T-helper 22 cell (primary cell): ENCODE data around the gene MAP3K14.

ENCODE experiments used
- DNase-seq: peaks from one replicate; pipeline ENCODE4 v3.0.0-alpha.2; 2020; ENCODE audit warnings: low read depth

MAP3K14 gene

DNA sequence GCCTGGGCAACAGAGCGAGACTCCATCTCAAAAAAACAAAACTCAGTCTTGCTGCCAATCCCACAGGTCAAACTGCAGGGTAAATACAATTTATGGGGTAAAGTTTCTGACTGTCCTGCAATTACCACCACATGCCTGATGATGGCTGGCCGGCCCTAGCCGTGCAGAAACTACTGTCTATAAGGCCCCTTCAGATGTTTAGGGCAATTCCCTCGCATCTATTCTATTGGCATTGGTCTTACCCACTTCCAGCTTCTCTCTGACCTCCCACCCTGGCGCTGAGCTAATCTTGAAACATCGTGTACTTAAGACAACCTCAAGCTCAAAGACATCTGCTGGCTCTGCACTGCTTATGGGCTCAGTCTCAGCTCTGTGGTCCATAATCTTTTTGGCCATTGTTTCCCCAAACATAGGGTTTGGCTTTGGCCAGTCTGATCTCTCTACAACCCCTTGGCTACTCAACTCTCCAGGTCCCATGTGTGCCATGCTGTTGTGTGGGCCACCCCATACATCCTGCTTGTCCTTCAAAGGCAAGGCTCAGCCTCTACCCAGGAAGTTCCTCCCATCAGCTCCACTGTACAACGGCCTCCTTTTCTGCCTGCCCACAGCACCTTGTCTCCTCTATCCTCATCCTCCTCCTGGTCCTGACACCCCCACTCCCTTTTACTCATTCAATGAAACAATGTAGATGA lies 16.6 kb downstream of the MAP3K14 start:
- DNase-seq = no peak

GRCh38 chr17:45299361-45299760 lies 17.5 kb downstream of the MAP3K14 start:
- no peak for DNase-seq

DNA sequence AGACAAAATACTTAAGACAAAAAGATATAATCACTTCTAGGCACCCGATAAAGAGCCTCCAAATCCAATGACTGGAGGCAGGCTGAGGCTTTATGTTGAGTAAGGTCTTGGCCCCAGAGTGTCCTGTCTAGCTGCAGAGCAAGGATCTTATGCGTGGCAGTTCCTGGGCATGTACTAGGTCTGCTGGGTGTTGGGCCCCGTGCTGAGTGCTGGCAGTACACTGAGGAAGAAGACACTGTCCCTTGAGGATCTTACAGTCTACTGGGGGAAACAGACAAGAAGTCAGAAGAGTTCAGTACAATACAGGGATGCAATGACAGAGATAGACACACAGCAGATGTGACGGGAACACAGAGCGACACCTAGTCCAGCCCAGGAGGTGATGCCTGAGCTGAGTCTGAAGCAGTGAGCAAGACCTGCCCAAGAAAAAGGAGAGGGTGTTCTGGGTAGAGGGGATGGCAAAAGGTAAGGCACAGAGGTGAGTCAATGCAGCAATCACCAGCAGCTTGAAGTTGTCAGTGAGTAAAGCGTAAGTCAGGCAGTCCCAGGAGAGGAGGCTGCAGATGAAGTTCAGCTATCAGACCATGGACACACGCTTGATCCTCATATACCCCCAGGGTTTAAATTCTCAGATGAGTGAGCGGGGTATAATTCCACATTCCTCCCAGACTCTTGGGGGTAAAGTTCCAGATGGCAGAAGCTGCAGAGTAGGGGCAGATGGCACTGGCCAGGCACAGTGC lies 18.1 kb downstream of the MAP3K14 start:
- no peak for DNase-seq

- DNase-seq = no peak
Measured at GRCh38 chr17:45296833-45297124, 20.0 kb downstream of the MAP3K14 start.

DNA sequence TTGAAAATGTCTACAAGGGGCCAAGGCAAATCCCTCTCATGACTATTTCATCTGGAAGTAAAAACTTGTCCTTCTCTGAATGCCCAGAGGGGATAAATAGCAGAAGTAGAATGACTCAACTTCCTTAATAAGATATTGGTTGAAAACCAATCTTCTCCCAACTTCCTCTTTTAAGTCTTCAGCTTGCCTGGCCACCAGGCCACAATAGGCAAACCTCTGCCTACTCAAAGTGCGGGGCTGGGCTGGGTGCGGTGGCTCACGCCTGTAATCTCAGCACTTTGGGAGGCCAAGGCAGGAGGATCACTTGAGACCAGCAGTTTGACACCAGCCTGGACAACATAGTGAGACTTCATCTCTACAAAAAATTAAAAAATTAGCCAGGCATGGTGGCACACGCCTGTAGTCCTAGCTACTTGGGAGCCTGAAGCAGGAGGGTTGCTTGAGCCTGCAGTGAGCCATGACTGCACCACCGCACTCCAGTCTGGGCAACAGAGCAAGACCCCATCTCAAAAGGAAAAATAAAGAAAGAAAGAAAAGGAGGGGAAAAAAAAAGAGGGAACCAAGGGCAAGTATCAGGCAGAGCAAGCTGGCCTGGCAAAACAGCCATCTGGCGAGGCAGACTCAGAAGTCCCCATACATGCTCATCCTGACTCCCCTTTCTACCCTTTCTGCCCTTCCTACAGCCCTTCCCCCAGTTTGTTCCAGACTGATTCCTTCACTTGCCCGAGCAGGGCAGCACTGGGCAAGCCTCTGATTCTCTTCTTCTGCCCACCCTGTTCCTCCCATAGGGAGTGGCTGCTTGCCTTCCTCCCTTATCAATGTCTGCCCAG lies 20.6 kb downstream of the MAP3K14 start:
- no peak for DNase-seq

GRCh38 chr17:45294506-45294905 lies 22.3 kb downstream of the MAP3K14 start:
- no peak for DNase-seq

- no peak for DNase-seq
Measured at GRCh38 chr17:45293413-45294211, 23.2 kb downstream of the MAP3K14 start.

DNA sequence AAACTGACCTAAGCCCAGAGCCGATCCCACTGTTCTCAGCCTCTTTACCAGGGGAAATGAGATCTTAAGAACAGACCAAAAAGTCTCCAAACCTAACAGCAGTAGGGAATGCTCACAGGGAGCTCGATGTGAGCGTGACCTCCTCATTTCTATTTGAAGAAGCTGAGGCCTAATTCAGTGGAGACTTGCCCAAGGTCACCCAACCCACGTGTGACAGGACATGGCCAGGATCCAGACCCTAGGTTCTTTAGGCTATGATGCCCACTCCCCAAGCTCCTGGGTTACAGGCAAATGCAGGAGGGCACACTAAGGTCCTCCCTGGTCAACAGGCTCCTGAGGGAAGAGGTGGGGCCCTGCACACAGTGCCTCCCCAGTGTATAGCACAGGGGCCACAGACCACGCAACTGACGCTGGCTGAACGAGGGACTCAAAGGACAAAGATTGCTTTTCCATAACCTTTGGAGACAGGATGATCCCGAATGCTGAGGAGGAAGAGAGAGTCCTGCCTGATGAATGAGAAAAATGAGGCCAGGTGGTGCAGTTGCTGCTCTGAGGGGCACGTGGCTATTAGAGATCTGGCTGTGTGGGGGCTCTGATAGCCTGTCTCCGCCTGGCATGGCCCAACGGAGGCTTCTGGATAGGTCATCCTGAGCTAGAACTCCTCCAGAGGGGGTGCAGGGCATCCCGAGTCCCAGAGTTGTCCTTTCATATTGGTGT lies 24.0 kb downstream of the MAP3K14 start:
- DNase-seq = no peak

DNA sequence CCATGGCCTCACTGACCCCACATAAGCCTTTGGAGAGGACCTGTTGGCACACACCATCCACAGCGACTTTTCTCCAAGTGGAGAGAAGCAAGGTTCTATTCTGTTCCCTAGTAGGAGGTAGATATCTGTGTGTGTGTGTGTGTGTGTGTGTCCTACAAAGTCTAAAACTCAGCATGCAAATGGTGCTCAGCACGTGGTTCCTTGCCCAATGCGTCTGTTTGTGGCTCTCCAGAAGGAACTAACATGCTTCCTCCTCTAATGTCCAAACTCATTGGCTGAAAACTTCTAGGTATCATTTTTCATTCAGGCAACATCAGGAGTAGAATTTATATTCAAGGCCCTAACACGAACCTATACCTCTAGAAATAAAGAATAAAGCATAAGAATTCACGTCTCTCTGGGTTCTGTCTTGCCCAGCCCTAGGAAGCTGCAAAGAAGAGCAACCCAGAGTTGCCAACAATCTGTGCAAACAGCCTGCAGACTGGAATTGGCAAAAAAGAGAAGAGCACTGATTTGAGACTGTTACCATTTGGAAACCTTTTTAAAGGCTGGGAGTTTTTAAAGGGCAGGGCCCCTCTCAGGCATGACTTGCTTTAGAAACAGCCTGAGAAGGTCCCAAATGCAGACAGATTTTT lies 25.5 kb downstream of the MAP3K14 start:
- DNase-seq = no peak

- no peak for DNase-seq
Measured at GRCh38 chr17:45290269-45290765, 26.5 kb downstream of the MAP3K14 start.

DNA sequence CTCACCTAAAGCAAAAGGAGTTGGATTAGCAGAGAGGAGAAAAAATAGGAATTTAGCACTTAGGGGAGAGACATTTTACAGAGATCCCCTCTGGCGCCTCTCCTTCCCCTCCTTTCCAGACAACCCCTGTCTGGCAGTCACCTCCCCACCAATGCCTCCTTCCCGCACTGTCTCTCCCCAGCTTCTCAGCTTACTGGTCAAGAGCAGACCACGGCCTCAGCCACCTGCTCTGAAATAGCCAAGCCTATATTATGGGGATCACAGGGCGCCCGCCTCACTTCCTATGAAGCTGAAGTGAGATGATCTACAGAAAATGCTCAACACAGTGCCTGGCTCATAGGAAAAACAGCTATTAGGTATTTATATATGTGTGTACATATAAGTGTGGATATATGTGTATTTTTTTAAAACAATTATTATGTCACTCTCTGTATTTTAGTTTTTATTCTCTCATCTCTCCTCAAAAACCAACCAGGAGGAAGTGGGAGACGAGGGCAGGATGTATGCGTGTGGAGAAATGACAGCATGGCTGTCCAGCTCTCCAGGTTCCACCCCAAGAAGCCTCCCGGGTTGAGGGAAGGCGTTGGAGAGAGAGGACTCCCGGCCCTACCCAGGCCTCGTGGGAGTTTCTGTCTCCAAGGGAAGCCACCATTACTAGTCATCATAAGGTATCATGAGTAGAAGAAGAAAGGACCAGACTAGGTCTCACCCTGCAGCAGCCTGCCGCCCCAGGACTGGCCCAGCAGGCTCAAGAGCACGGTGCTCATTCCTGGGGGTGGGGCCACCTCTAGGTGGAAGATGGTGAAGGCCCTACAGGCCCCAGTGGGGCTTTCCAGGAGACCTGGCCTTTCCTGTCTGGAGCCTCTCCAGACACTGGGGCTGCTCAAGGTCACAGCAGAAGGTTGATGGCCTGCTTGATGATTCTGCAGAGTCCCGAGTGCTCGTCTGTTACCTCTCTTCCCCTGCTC lies 27.2 kb downstream of the MAP3K14 start:
- no peak for DNase-seq

DNA sequence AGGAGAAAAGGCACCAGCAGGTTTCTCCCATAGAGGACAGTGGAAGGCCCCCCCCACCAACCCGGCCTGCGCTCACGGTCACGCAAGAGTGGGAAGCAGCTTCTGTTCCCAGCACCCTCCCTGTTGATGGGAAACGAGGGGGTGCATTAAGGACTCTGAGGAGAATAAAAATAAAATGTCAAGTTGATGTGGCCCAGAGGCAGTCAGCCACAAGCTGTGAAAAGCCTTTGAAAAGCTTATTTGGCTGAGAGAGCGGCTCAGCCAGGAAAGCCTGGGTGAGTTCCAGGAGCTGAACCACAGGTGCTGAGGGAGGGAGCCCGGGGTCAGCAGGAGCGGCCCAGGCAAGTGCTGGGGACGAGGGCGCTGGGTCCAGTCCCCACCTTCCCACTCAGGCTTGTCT lies 28.0 kb downstream of the MAP3K14 start:
- DNase-seq = no peak

DNA sequence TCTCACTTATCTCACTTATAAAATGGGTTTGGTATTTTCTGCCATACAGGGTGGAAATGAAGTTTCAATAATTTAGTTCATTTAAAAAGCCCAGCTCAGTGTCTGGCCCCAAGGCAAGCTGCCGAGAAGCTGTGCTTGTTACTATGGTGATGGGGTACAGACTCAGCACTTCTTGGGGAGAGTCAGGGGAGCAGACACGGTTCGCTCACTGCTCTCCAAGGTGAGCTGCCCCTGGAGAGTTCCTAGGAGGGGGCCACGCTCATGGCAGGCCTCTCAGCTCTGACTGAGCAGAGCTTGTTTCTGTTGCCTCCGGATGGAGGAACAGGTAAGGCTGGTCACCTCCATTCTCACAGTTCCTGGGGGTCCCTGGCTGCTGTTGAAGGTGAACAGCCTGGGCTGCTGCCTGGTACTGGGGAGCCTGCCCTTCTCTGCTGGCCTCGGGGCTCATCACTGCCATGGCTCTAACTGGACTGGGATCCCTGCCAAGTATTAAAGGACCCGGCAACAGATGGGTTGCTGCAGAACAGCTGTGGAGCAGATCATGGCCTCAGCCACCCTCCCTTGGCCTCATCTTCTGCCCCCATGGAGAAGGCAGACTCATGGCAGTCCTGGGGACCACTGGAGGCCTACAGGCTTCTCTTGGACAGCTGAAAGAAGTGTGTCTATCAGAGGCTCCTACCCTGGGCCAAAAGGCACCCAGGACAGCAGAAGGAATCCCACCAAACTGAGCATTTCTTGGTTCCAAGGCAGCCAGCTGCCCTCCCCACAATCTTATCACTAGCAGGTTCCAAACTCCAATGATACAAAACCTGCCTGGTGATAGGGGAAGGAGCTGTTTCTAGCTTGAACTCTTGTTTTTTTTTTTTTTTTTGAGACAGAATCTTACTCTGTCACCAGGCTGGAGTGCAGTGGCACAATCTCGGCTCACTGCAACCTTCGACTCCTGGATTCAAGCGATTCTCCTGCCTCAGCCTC lies 29.0 kb downstream of the MAP3K14 start:
- no peak for DNase-seq

GRCh38 chr17:45286286-45286685 lies 30.5 kb downstream of the MAP3K14 start:
- DNase-seq = no peak

DNA sequence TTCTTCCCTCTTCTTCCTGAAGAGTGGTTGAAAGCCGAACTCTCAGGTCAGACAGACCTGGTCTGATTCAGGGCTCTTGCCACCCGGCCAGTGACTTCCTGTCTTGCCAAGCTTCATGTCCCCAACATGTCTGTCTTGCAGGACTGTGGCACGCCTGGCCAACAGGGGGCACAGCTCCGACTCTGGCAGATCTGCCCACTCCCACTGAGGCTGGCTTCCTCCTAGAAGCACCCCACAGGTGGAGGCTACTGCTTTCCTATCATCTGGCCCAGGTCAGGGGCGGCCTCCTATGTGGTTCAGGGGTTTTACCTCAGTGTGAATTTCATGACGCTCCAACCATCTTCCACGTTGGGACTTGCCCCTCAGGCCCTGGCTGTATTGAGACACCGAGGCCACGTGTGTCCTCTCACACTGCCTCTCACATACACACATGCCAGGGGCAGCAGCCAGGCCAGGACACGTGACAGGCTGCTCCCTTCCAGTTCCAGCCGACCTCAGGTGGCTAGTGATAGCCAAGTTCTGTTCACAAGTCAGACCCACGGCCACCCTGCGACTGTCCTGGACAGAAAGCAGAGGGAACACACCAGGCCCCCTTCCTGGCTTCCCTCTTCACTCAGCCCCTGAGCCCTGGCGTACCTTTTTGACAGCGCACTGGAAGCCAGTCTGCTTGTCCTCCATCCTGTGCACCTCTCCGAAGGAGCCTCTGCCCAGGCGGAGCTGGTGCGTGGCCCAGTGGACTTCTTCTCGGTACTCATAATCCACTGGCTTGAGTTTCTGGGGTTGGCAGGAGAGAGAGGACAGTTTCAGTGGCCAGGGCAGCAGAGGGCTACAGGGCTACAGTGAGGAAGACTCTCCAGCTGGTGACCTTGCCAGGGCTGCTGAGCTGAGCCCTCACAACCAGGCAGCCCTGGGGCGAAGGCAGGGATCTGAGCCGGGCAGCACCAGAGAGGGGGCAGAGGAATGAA lies 32.4 kb downstream of the MAP3K14 start:
- DNase-seq = no peak

GRCh38 chr17:45283711-45284110 lies 33.1 kb downstream of the MAP3K14 start:
- no peak for DNase-seq
